ENCODE data around the gene CACNB2.
"Not testable (repeated sequence)": the region's sequence is repeated elsewhere in the genome, so short reads cannot be mapped to it uniquely, and the experiment has no call there.

DNA sequence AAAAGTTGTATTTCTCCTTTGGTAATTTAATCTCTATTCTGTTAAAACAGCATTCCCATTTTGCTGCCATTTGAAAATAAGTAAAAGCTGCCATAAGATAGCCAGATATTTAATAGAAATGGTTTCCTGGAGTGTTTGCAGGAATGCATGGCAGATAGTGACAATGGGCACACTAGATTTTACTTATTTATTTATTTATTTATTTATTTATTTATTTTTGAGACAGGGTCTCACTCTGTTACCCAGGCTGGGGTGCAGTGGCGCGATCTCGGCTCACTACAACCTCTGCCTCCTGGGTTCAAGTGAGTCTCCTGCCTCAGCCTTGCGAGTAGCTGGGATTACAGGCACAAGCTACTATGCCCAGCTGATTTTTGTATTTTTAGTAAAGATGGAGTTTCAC is 13.2 kb downstream of the CACNB2 start:
- not testable (repeated sequence) for TF ChIP-seq POLR2AphosphoS5, EP300 (IDR thresholded peaks at IDR 0.05)
- TF ChIP-seq, protein P1, sequence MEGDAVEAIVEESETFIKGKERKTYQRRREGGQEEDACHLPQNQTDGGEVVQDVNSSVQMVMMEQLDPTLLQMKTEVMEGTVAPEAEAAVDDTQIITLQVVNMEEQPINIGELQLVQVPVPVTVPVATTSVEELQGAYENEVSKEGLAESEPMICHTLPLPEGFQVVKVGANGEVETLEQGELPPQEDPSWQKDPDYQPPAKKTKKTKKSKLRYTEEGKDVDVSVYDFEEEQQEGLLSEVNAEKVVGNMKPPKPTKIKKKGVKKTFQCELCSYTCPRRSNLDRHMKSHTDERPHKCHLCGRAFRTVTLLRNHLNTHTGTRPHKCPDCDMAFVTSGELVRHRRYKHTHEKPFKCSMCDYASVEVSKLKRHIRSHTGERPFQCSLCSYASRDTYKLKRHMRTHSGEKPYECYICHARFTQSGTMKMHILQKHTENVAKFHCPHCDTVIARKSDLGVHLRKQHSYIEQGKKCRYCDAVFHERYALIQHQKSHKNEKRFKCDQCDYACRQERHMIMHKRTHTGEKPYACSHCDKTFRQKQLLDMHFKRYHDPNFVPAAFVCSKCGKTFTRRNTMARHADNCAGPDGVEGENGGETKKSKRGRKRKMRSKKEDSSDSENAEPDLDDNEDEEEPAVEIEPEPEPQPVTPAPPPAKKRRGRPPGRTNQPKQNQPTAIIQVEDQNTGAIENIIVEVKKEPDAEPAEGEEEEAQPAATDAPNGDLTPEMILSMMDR (IDR thresholded peaks at IDR 0.05), result not testable (repeated sequence)

Measured in gastroesophageal sphincter (tissue), 3 donors.